H9 (cell line): ENCODE measurements around the gene SLC22A16. TPM values are rescaled to one million over a fixed set of nuclear protein-coding genes. Genes with fewer than 3 reads are reported as not detected.

ENCODE experiments used
- DNase-seq: peaks from one replicate; pipeline ENCODE4 v3.0.0-alpha.2; 2017
- H2AFZ ChIP-seq: one replicate; pipeline ENCODE4 v1.6.1; 2013; ENCODE audit warnings: mild to moderate bottlenecking, low read length, control low read depth, moderate library complexity
- H2AK5ac ChIP-seq: 2 replicates; pipeline ENCODE4 v1.6.1; 2013; ENCODE audit warnings: low read length, control low read depth, mixed read lengths; ENCODE audit not compliant: insufficient read length
- H2BK120ac ChIP-seq: one replicate; pipeline ENCODE4 v1.6.1; 2013; ENCODE audit warnings: low read depth, mild to moderate bottlenecking, low read length, control low read depth, inconsistent platforms; ENCODE audit not compliant: poor library complexity, severe bottlenecking
- H2BK12ac ChIP-seq: 2 replicates; pipeline ENCODE4 v1.6.1; 2013; ENCODE audit warnings: low read length, control low read depth, mixed read lengths, low read depth; ENCODE audit not compliant: insufficient read length
- H2BK15ac ChIP-seq: 2 replicates; pipeline ENCODE4 v1.6.1; 2013; ENCODE audit warnings: low read depth, low read length, control low read depth
- H2BK20ac ChIP-seq: one replicate; pipeline ENCODE4 v1.6.1; 2013; ENCODE audit warnings: low read depth, mild to moderate bottlenecking, low read length, control low read depth, inconsistent platforms; ENCODE audit not compliant: poor library complexity, severe bottlenecking
- H2BK5ac ChIP-seq: 2 replicates; pipeline ENCODE4 v1.6.1; 2013; ENCODE audit warnings: low read length, control low read depth, mixed read lengths; ENCODE audit not compliant: insufficient read length
- H3K14ac ChIP-seq: 2 replicates; pipeline ENCODE4 v1.6.1; 2013; ENCODE audit warnings: low read length, control low read depth; ENCODE audit not compliant: insufficient read depth
- H3K18ac ChIP-seq: 2 replicates; pipeline ENCODE4 v1.6.1; 2013; ENCODE audit warnings: low read depth, mild to moderate bottlenecking, mixed read lengths, low read length, control low read depth; ENCODE audit not compliant: insufficient read length
- H3K23ac ChIP-seq: 2 replicates; pipeline ENCODE4 v1.6.1; 2013; ENCODE audit warnings: low read length, control low read depth, mixed read lengths, low read depth; ENCODE audit not compliant: insufficient read length
- H3K23me2 ChIP-seq: 2 replicates; pipeline ENCODE4 v1.6.1; 2013; ENCODE audit warnings: low read depth, mild to moderate bottlenecking, mixed read lengths, low read length, control low read depth; ENCODE audit not compliant: insufficient read length, poor library complexity, severe bottlenecking
- H3K27ac ChIP-seq: 2 replicates; pipeline ENCODE4 v1.5.1; 2013; ENCODE audit warnings: low read length, control low read depth, mixed read lengths, low read depth; ENCODE audit not compliant: insufficient read length
- H3K27me3 ChIP-seq: 2 replicates; pipeline ENCODE4 v1.6.1; 2013; ENCODE audit warnings: low read length, control low read depth, inconsistent platforms; ENCODE audit not compliant: insufficient read depth
- H3K4ac ChIP-seq: 2 replicates; pipeline ENCODE4 v1.6.1; 2013; ENCODE audit warnings: low read depth, mild to moderate bottlenecking, control low read depth, inconsistent platforms, low read length, moderate library complexity
- H3K4me1 ChIP-seq: 2 replicates; pipeline ENCODE4 v1.6.1; 2013; ENCODE audit warnings: low read length, control low read depth, inconsistent platforms; ENCODE audit not compliant: insufficient read depth
- H3K4me2 ChIP-seq: 2 replicates; pipeline ENCODE4 v1.6.1; 2013; ENCODE audit warnings: low read length, control low read depth, mixed read lengths; ENCODE audit not compliant: insufficient read length, insufficient read depth
- H3K56ac ChIP-seq: 2 replicates; pipeline ENCODE4 v1.6.1; 2013; ENCODE audit warnings: low read depth, mild to moderate bottlenecking, mixed read lengths, low read length, control low read depth; ENCODE audit not compliant: insufficient read length
- H3K79me1 ChIP-seq: 2 replicates; pipeline ENCODE4 v1.6.1; 2013; ENCODE audit warnings: low read depth, mild to moderate bottlenecking, moderate library complexity, low read length, control low read depth, inconsistent platforms; ENCODE audit not compliant: insufficient read depth, poor library complexity, severe bottlenecking
- H3K79me2 ChIP-seq: 2 replicates; pipeline ENCODE4 v1.6.1; 2013; ENCODE audit warnings: low read length, control low read depth, inconsistent platforms; ENCODE audit not compliant: insufficient read depth
- H3K9ac ChIP-seq: 2 replicates; pipeline ENCODE4 v1.6.1; 2013; ENCODE audit warnings: low read length, control low read depth, mixed read lengths; ENCODE audit not compliant: insufficient read length; ENCODE audit errors: extremely low read depth
- H3K9me3 ChIP-seq: one replicate; pipeline ENCODE4 v1.6.1; 2013; ENCODE audit warnings: low read depth, low read length, inconsistent platforms; ENCODE audit not compliant: control insufficient read depth
- H3T11ph ChIP-seq: one replicate; pipeline ENCODE4 v1.6.1; 2013; ENCODE audit warnings: mild to moderate bottlenecking, low read length, control low read depth, inconsistent platforms
- H4K20me1 ChIP-seq: one replicate; pipeline ENCODE4 v1.6.1; 2013; ENCODE audit not compliant: control insufficient read depth, insufficient read length, insufficient read depth
- H4K5ac ChIP-seq: 2 replicates; pipeline ENCODE4 v1.6.1; 2013; ENCODE audit warnings: low read depth, mild to moderate bottlenecking, mixed read lengths, low read length, control low read depth; ENCODE audit not compliant: insufficient read length
- H4K8ac ChIP-seq: replicated peaks from 2 replicates; pipeline ENCODE4 v1.6.1; 2013; ENCODE audit warnings: low read length, control low read depth, mixed read lengths, low read depth; ENCODE audit not compliant: insufficient read length
- H4K91ac ChIP-seq: 2 replicates; pipeline ENCODE4 v1.6.1; 2013; ENCODE audit warnings: low read depth, mild to moderate bottlenecking, moderate library complexity, mixed read lengths, low read length, control low read depth; ENCODE audit not compliant: insufficient read length
- H3K27ac Mint-ChIP-seq, 3 experiments: 2 replicates in 2 of 3; 3 replicates in 1 of 3; pipeline ENCODE4 v1.8.0; 2020 to 2021; ENCODE audit warnings: mixed read lengths in 3 of 3, mild to moderate bottlenecking in 1 of 3, moderate library complexity in 1 of 3
- H3K27me3 Mint-ChIP-seq: 2 replicates; pipeline ENCODE4 v1.8.0; 2021; ENCODE audit warnings: low read depth, mild to moderate bottlenecking, moderate library complexity, mixed read lengths
- H3K36me3 Mint-ChIP-seq, 3 experiments: 2 replicates in 2 of 3; 3 replicates in 1 of 3; pipeline ENCODE4 v1.8.0; 2020 to 2021; ENCODE audit warnings: low read depth in 3 of 3, mixed read lengths in 3 of 3; ENCODE audit not compliant: insufficient read depth in 1 of 3
- H3K4me1 Mint-ChIP-seq, 2 experiments: 2 replicates each; pipeline ENCODE4 v1.8.0; 2020; ENCODE audit warnings: mixed read lengths in 2 of 2
- H3K4me3 Mint-ChIP-seq, 2 experiments: 2 replicates in 1 of 2; 3 replicates in 1 of 2; pipeline ENCODE4 v1.8.0; 2020 to 2021; ENCODE audit warnings: mild to moderate bottlenecking in 2 of 2, mixed read lengths in 2 of 2, moderate library complexity in 1 of 2
- H3K9me3 Mint-ChIP-seq, 2 experiments: 2 replicates in 1 of 2; 3 replicates in 1 of 2; pipeline ENCODE4 v1.8.0; 2020; ENCODE audit warnings: mild to moderate bottlenecking in 2 of 2, mixed read lengths in 2 of 2, moderate library complexity in 1 of 2
- CTCF ChIP-seq: fragments of 200-600 bp; sonication (generic); conservative IDR thresholded peaks from 3 replicates; pipeline ENCODE4 v1.8.0; 2021; ENCODE audit warnings: antibody characterized with exemption, mild to moderate bottlenecking
- WGBS: extraction: QIAGEN DNeasy Blood & Tissue Kit; methylation state at CpG from one replicate; pipeline ENCODE4 v1.1.7; 2013; ENCODE audit warnings: missing lambda C conversion rate, low lambda C conversion rate, mixed read lengths; ENCODE audit not compliant: insufficient read length; ENCODE audit errors: extremely low coverage; 5-methylcytosine and 5-hydroxymethylcytosine counted together
- total RNA-seq: library from RNA; stranded (reverse); gene quantifications from 2 replicates; pipeline ENCODE4 v1.2.1, GENCODE V29; 2021

SLC22A16 gene
- total RNA-seq, 1 experiment from 2014 or later = not detected

GRCh38 chr6:110472739-110473138 is 3.7 kb downstream of the SLC22A16 start:
- H2BK120ac ChIP-seq = no peak overlapping the region
- H2BK15ac ChIP-seq = no peak overlapping the region
- H2BK20ac ChIP-seq = no peak overlapping the region
- H2BK5ac ChIP-seq = no peak overlapping the region
- no peak overlapping the region for H3K18ac ChIP-seq
- no peak overlapping the region for H2AFZ ChIP-seq
- H3K4ac ChIP-seq = no peak overlapping the region
- no peak overlapping the region for H4K8ac ChIP-seq
- H4K91ac ChIP-seq = no peak overlapping the region
- Mint-ChIP-seq H3K27ac (no peak overlapping the region), H3K9me3 (peaks cover 8 to 14% of the 10 kb centered on the region in 2 experiments; a peak in 4 of 5 replicates), H3K36me3 (peaks cover 0 to 7% (median 2%) of the 10 kb centered on the region in 3 experiments; a peak in 5 of 7 replicates), H3K4me1 (no peaks in the 10 kb centered on the region), H3K4me3 (no peak overlapping the region), H3K27me3 (no peaks in the 10 kb centered on the region; the same call in none of the 2 replicates)
- no peak overlapping the region for H3K14ac ChIP-seq
- H3K79me2 ChIP-seq = no peaks in the 10 kb centered on the region
- H4K5ac ChIP-seq = no peak overlapping the region
- H2BK12ac ChIP-seq = no peak overlapping the region
- H3K27ac ChIP-seq = no peak overlapping the region
- WGBS = no CpG with 5 or more reads among the region's 4 CpGs
- no peaks in the 10 kb centered on the region for H3K79me1 ChIP-seq
- no peak overlapping the region for H3K23ac ChIP-seq
- H3K27me3 ChIP-seq = no peaks in the 10 kb centered on the region
- H3K4me2 ChIP-seq = no peak overlapping the region
- no peaks in the 10 kb centered on the region for H3K9me3 ChIP-seq
- no peaks in the 10 kb centered on the region for H3K23me2 ChIP-seq
- no peak overlapping the region for H2AK5ac ChIP-seq
- H3T11ph ChIP-seq = no peak overlapping the region
- H3K9ac ChIP-seq = no peak overlapping the region
- no peak for DNase-seq
- TF ChIP-seq CTCF = no peak
- no peak overlapping the region for H3K56ac ChIP-seq
- no peaks in the 10 kb centered on the region for H4K20me1 ChIP-seq
- H3K4me1 ChIP-seq = no peaks in the 10 kb centered on the region
